HEK293 (cell line): Measurements from ENCODE around the gene FNDC3A.

ENCODE experiments used
- CTCF ChIA-PET: fragments of 350-600 bp; formaldehyde crosslinking; extraction: SDS; loops from one replicate; lab custom pipeline; 2021; ENCODE audit warnings: antibody characterized with exemption; lab: Yijun Ruan, JAX
- POLR2A ChIA-PET: fragments of 300-600 bp; formaldehyde crosslinking; extraction: SDS; loops from one replicate; lab custom pipeline; 2020; ENCODE audit warnings: antibody characterized with exemption, inconsistent platforms; lab: Yijun Ruan, JAX
- H3K27ac ChIP-seq: fragments of 200-500 bp; sonication (Bioruptor generic); 2 replicates; pipeline ENCODE4 v1.5.1; 2014; ENCODE audit warnings: low read depth, low read length, control low read depth, inconsistent platforms; ENCODE audit errors: extremely low read depth
- H3K36me3 ChIP-seq, 2 experiments: fragments of 200-500 bp in 1 of 2; sonication (Bioruptor generic) in 1 of 2; 1 replicate in 1 of 2; 2 replicates in 1 of 2; pipeline ENCODE4 v1.5.1; 2014 to 2017; ENCODE audit warnings: inconsistent platforms in 2 of 2, low read length in 2 of 2; ENCODE audit not compliant: control insufficient read depth in 2 of 2, insufficient read depth in 1 of 2
- H3K4me1 ChIP-seq: fragments of 200-500 bp; sonication (Bioruptor generic); 2 replicates; pipeline ENCODE4 v1.5.1; 2014; ENCODE audit warnings: mild to moderate bottlenecking, low read length, inconsistent platforms; ENCODE audit not compliant: control insufficient read depth, insufficient read depth
- H3K4me3 ChIP-seq: 2 replicates; pipeline ENCODE4 v1.5.1; 2011; ENCODE audit warnings: low read depth, mild to moderate bottlenecking, control low read depth, low read length, moderate library complexity
- H3K9me3 ChIP-seq: fragments of 200-500 bp; sonication (Bioruptor generic); 2 replicates; pipeline ENCODE4 v1.5.1; 2014; ENCODE audit warnings: low read depth, low read length, inconsistent platforms; ENCODE audit not compliant: control insufficient read depth, insufficient read depth
- IKZF3 ChIP-seq: fragments of 450-650 bp; IDR thresholded peaks from 2 replicates; pipeline ENCODE4 v1.5.0; 2018; ENCODE audit warnings: missing biosample characterization, mild to moderate bottlenecking, missing genetic modification characterization, moderate library complexity
- OVOL3 ChIP-seq: fragments of 450-650 bp; formaldehyde crosslinking; IDR thresholded peaks from 2 replicates; pipeline ENCODE4 v1.5.1; 2016; ENCODE audit warnings: missing biosample characterization, missing genetic modification characterization
- SCRT1 ChIP-seq: fragments of 450-650 bp; formaldehyde crosslinking; IDR thresholded peaks from 2 replicates; pipeline ENCODE4 v1.5.1; 2016; ENCODE audit warnings: missing biosample characterization, missing genetic modification characterization, borderline replicate concordance
- SCRT2 ChIP-seq: fragments of 450-650 bp; formaldehyde crosslinking; IDR thresholded peaks from 2 replicates; pipeline ENCODE4 v1.5.1; 2016; ENCODE audit warnings: missing biosample characterization, missing genetic modification characterization
- WT1 ChIP-seq: fragments of 450-650 bp; formaldehyde crosslinking; IDR thresholded peaks from 2 replicates; pipeline ENCODE4 v1.5.1; 2016; ENCODE audit warnings: missing biosample characterization, missing genetic modification characterization
- ZBTB26 ChIP-seq: fragments of 450-650 bp; formaldehyde crosslinking; optimal IDR thresholded peaks from 2 replicates; pipeline ENCODE3; 2016; ENCODE audit warnings: missing biosample characterization, mild to moderate bottlenecking, missing genetic modification characterization
- ZBTB8A ChIP-seq: fragments of 450-650 bp; formaldehyde crosslinking; IDR thresholded peaks from 2 replicates; pipeline ENCODE4 v1.5.1; 2016; ENCODE audit warnings: missing biosample characterization, missing genetic modification characterization
- ZIC2 ChIP-seq: fragments of 450-650 bp; formaldehyde crosslinking; IDR thresholded peaks from 2 replicates; pipeline ENCODE4 v1.5.1; 2016; ENCODE audit warnings: missing biosample characterization, missing genetic modification characterization
- ZNF311 ChIP-seq: fragments of 450-650 bp; formaldehyde crosslinking; IDR thresholded peaks from 2 replicates; pipeline ENCODE4 v1.5.1; 2017; ENCODE audit warnings: missing biosample characterization, missing genetic modification characterization, borderline replicate concordance
- ZNF366 ChIP-seq: fragments of 450-650 bp; formaldehyde crosslinking; conservative IDR thresholded peaks from 2 replicates; pipeline ENCODE4 v1.5.1; 2016; ENCODE audit warnings: missing biosample characterization, missing genetic modification characterization
- ZNF394 ChIP-seq: fragments of 450-650 bp; formaldehyde crosslinking; IDR thresholded peaks from 2 replicates; pipeline ENCODE4 v1.5.1; 2016; ENCODE audit warnings: missing biosample characterization, missing genetic modification characterization, mild to moderate bottlenecking, moderate library complexity, borderline replicate concordance
- ZNF473 ChIP-seq: fragments of 450-650 bp; formaldehyde crosslinking; IDR thresholded peaks from 2 replicates; pipeline ENCODE4 v1.5.1; 2017; ENCODE audit warnings: missing biosample characterization, missing genetic modification characterization
- ZNF677 ChIP-seq: fragments of 450-650 bp; IDR thresholded peaks from 2 replicates; pipeline ENCODE4 v1.5.0; 2018; ENCODE audit warnings: missing biosample characterization, mild to moderate bottlenecking, missing genetic modification characterization, moderate library complexity
- ZSCAN16 ChIP-seq: fragments of 450-650 bp; formaldehyde crosslinking; IDR thresholded peaks from 2 replicates; pipeline ENCODE4 v1.5.1; 2016; ENCODE audit warnings: missing biosample characterization, missing genetic modification characterization
- ZSCAN23 ChIP-seq: fragments of 450-650 bp; formaldehyde crosslinking; IDR thresholded peaks from 2 replicates; pipeline ENCODE4 v1.5.1; 2016; ENCODE audit warnings: missing biosample characterization, missing genetic modification characterization
- TF ChIP-seq, protein P1 (sequence below): fragments of 450-650 bp; formaldehyde crosslinking; IDR thresholded peaks from 2 replicates; pipeline ENCODE4 v1.5.1; 2016; ENCODE audit warnings: missing biosample characterization, missing genetic modification characterization, borderline replicate concordance

Gene FNDC3A

GRCh38 chr13:49218493-49219051 lies 242.9 kb downstream of the FNDC3A start:
- TF ChIP-seq SCRT1 (tag by site-specific recombination) = peak; percentile 39; the same call in 1 of the 2 replicates
- TF ChIP-seq ZNF366 = no peak
- peak; percentile 85 for TF ChIP-seq SCRT2 (tag by site-specific recombination)
- H3K4me1 ChIP-seq = no peaks in the 10 kb centered on the region
- no peak overlapping the region for H3K4me3 ChIP-seq
- H3K36me3 ChIP-seq = no peaks in the 10 kb centered on the region
- no peaks in the 10 kb centered on the region for H3K9me3 ChIP-seq
- ChIA-PET CTCF (no interaction called here), POLR2A (no interaction called here)
- H3K27ac ChIP-seq = no peak overlapping the region

DNA sequence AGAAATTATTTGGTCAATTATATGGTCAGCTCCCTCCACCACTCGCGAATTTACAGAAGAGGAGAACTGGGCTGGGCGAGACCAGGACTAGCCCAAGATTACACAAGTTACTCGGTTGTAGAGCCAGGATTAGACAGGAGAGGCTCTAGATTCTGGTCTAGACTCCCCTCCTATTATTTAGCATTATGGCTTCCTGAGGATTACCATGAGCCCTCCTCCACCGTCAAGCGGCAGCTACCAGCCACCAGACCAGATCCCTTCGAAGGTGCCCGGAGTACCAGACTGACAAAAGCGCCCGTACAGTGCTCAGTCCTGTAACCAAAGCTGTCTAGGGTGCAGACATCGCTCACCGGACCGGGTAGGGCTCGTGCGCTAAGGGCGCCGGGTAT lies 243.9 kb downstream of the FNDC3A start:
- POLR2A ChIA-PET = no interaction called here
- no peak overlapping the region for H3K4me3 ChIP-seq
- TF ChIP-seq ZSCAN16 (tag by site-specific recombination) (no peak), ZNF311 (no peak), ZBTB8A (tag by site-specific recombination) (peak; percentile 73)
- H3K36me3 ChIP-seq = no peaks in the 10 kb centered on the region
- CTCF ChIA-PET = interaction anchor here (0.6 kb wide), 1 partner anchor 409 kb away, joined by 3 read pairs; the partner anchor contains the start of gene ARL11
- H3K9me3 ChIP-seq = no peaks in the 10 kb centered on the region
- H3K4me1 ChIP-seq = no peaks in the 10 kb centered on the region
- H3K27ac ChIP-seq = no peak overlapping the region

GRCh38 chr13:49220036-49220855 lies 244.5 kb downstream of the FNDC3A start, which contains the start of gene MLNR:
MLNR (plus strand) TSS chr13:49220338; CDS start chr13:49220338, 0 bp downstream.
- Histone ChIP-seq H3K4me3 (peak within 1 kb of the TSS; percentile 23), H3K9me3 (no peaks in the 10 kb centered on the region), H3K27ac (no peak within 1 kb of the TSS), H3K4me1 (no peaks in the 10 kb centered on the region), H3K36me3 (no peaks in the 10 kb centered on the region)
- TF ChIP-seq IKZF3 (tag by site-specific recombination) (peak; percentile 38; the same call in 1 of the 2 replicates), ZBTB26 (peak; percentile 22), ZNF473 (tag by site-specific recombination) (no peak)
- TF ChIP-seq, all 188 proteins: peak for 2
- CTCF ChIA-PET = no interaction called here
- POLR2A ChIA-PET = no interaction called here

GRCh38 chr13:49220856-49221589 lies 245.3 kb downstream of the FNDC3A start:
- Histone ChIP-seq H3K9me3 (no peaks in the 10 kb centered on the region), H3K36me3 (no peaks in the 10 kb centered on the region), H3K4me1 (no peaks in the 10 kb centered on the region), H3K27ac (no peak overlapping the region), H3K4me3 (no peak overlapping the region)
- TF ChIP-seq WT1 (tag by site-specific recombination) = no peak
- TF ChIP-seq ZNF394 (tag by site-specific recombination) = no peak
- no peak for TF ChIP-seq ZSCAN23 (tag by site-specific recombination)
- TF ChIP-seq, protein P1, sequence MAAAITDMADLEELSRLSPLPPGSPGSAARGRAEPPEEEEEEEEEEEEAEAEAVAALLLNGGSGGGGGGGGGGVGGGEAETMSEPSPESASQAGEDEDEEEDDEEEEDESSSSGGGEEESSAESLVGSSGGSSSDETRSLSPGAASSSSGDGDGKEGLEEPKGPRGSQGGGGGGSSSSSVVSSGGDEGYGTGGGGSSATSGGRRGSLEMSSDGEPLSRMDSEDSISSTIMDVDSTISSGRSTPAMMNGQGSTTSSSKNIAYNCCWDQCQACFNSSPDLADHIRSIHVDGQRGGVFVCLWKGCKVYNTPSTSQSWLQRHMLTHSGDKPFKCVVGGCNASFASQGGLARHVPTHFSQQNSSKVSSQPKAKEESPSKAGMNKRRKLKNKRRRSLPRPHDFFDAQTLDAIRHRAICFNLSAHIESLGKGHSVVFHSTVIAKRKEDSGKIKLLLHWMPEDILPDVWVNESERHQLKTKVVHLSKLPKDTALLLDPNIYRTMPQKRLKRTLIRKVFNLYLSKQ (tag by site-specific recombination) = no peak
- no peak for TF ChIP-seq OVOL3 (tag by site-specific recombination)
- TF ChIP-seq ZNF677 = no peak
- TF ChIP-seq ZIC2 = no peak
- ChIA-PET POLR2A (no interaction called here), CTCF (no interaction called here)
